K562 (cell line): ENCODE measurements around the gene JMY. TPM values are rescaled to one million over a fixed set of nuclear protein-coding genes. Genes with fewer than 3 reads are reported as not detected.

Experiments used
- ATAC-seq: fragments of 200-7000 bp; cut with Tn5 transposase; 3 replicates; pipeline ENCODE4 v1.9.1; 2020; ENCODE audit warnings: moderate library complexity
- BruUV-seq: library from RNA; stranded (reverse); fragments of 400-500 nt; replicated peaks from 2 replicates; lab custom pipeline; 2021; lab: Mats Ljungman, UMichigan
- CTCF ChIA-PET: fragments of 300-600 bp; formaldehyde crosslinking; extraction: SDS; loops from one replicate; lab custom pipeline; 2021; ENCODE audit warnings: low intra/inter-chr PET ratio; lab: Yijun Ruan, JAX
- POLR2A ChIA-PET: fragments of 300-600, 350-650 bp; sonication (Branson Sonifier 250); formaldehyde crosslinking; extraction: SDS; loops from one replicate; lab custom pipeline; 2021; ENCODE audit warnings: antibody characterized with exemption, inconsistent platforms; lab: Yijun Ruan, JAX
- DNase-seq, 4 experiments: peaks; one replicate each; pipeline versions ENCODE4 v3.0.0 to v3.0.0-alpha.2; 2011 to 2018; ENCODE audit warnings: low spot score in 3 of 4, mixed read lengths in 3 of 4; ENCODE audit errors: extremely low read depth in 1 of 4
- FAIRE-seq: peaks from 2 replicates; lab custom pipeline; 2011; peaks lifted over from hg19 to GRCh38; lab: Jason Lieb, UNC
- H2AFZ ChIP-seq: 2 replicates; pipeline ENCODE4 v1.6.0; 2011; ENCODE audit warnings: low read depth, low read length, control low read depth, inconsistent platforms
- H3K27ac ChIP-seq: fragments of 200-600 bp; 3 replicates; pipeline ENCODE4 v1.8.0; 2011; ENCODE audit warnings: low read depth, mild to moderate bottlenecking, control low read depth, inconsistent platforms, low read length, moderate library complexity, mixed read lengths; ENCODE audit errors: extremely low read depth
- H3K27me3 ChIP-seq, 2 experiments: fragments of 300-600 bp in 1 of 2; 2 replicates in 1 of 2; 3 replicates in 1 of 2; pipeline versions ENCODE4 v1.6.0 to v1.8.0; 2011; ENCODE audit warnings: inconsistent platforms in 2 of 2, low read length in 2 of 2, mild to moderate bottlenecking in 1 of 2, mixed read lengths in 1 of 2, moderate library complexity in 1 of 2; ENCODE audit not compliant: control insufficient read depth in 2 of 2, insufficient read depth in 2 of 2
- H3K36me3 ChIP-seq: fragments of 300-600 bp; 3 replicates; pipeline ENCODE4 v1.8.0; 2011; ENCODE audit warnings: mild to moderate bottlenecking, low read length, inconsistent platforms; ENCODE audit not compliant: control insufficient read depth, insufficient read depth
- H3K4me1 ChIP-seq, 2 experiments: fragments of 200-600 bp in 1 of 2; replicated peaks in 1 of 2; 2 replicates in 1 of 2; 3 replicates in 1 of 2; pipeline versions ENCODE4 v1.5.1 to v1.8.0; 2011; ENCODE audit warnings: inconsistent platforms in 2 of 2, low read length in 2 of 2, mild to moderate bottlenecking in 1 of 2, mixed read lengths in 1 of 2, moderate library complexity in 1 of 2; ENCODE audit not compliant: control insufficient read depth in 2 of 2, insufficient read depth in 2 of 2
- H3K4me2 ChIP-seq: 2 replicates; pipeline ENCODE4 v1.6.1; 2011; ENCODE audit warnings: low read length, control low read depth, inconsistent platforms, mixed read lengths; ENCODE audit not compliant: insufficient read depth
- H3K4me3 ChIP-seq: fragments of 200-600 bp; sonication (generic), shearing (Covaris generic); 2 replicates; pipeline ENCODE4 v1.5.1; 2016; ENCODE audit warnings: control low read depth, inconsistent platforms
- H3K79me2 ChIP-seq: fragments of 200-600 bp; 3 replicates; pipeline ENCODE4 v1.8.0; 2011; ENCODE audit warnings: low read length, inconsistent platforms; ENCODE audit not compliant: control insufficient read depth, insufficient read depth
- H3K9ac ChIP-seq, 2 experiments: 2 replicates each; pipeline versions ENCODE4 v1.6.0 to v1.6.1; 2011; ENCODE audit warnings: low read depth in 2 of 2, low read length in 2 of 2, control low read depth in 1 of 2, inconsistent platforms in 1 of 2, mild to moderate bottlenecking in 1 of 2, mixed read lengths in 1 of 2; ENCODE audit not compliant: insufficient read depth in 1 of 2
- H3K9me1 ChIP-seq: one replicate; pipeline ENCODE4 v1.6.0; 2011; ENCODE audit warnings: inconsistent platforms, mild to moderate bottlenecking, low read length, moderate library complexity; ENCODE audit not compliant: control insufficient read depth, insufficient read depth
- H3K9me3 ChIP-seq: replicated peaks from 2 replicates; pipeline ENCODE4 v1.5.1; 2011; ENCODE audit warnings: low read depth, low read length, inconsistent platforms; ENCODE audit not compliant: control insufficient read depth, insufficient read depth
- H4K20me1 ChIP-seq: replicated peaks from 2 replicates; pipeline ENCODE4 v1.6.1; 2011; ENCODE audit warnings: low read length, inconsistent platforms, mixed read lengths; ENCODE audit not compliant: control insufficient read depth, insufficient read depth
- CCAR2 ChIP-seq: fragments of 200-400 bp; formaldehyde crosslinking; IDR thresholded peaks from 2 replicates; pipeline ENCODE4 v1.6.1; 2017; ENCODE audit warnings: mild to moderate bottlenecking, low read depth, low read length
- DPF2 ChIP-seq: fragments of 450-650 bp; IDR thresholded peaks from 2 replicates; pipeline ENCODE4 v1.6.1; 2016
- HMGN3 ChIP-seq: IDR thresholded peaks from 2 replicates; pipeline ENCODE4 v1.6.1; 2011; ENCODE audit warnings: borderline replicate concordance, low read depth, mild to moderate bottlenecking, mixed read lengths, low read length; ENCODE audit not compliant: insufficient read length; ENCODE audit errors: extremely low read depth
- NFYB ChIP-seq: IDR thresholded peaks from 2 replicates; pipeline ENCODE4 v1.6.1; 2011; ENCODE audit warnings: mild to moderate bottlenecking, moderate library complexity; ENCODE audit not compliant: insufficient read length; ENCODE audit errors: extremely low read depth
- NUFIP1 ChIP-seq: fragments of 450-650 bp; IDR thresholded peaks from 2 replicates; pipeline ENCODE4 v1.6.1; 2018; ENCODE audit not compliant: partially characterized antibody
- RNF219 ChIP-seq: fragments of 250-450 bp; sonication (Bioruptor Pico); IDR thresholded peaks from 2 replicates; pipeline ENCODE4 v1.5.0; 2022; ENCODE audit warnings: mild to moderate bottlenecking
- ZNF212 ChIP-seq: fragments of 450-650 bp; formaldehyde crosslinking; IDR thresholded peaks from 2 replicates; pipeline ENCODE4 v1.4.0; 2020; ENCODE audit warnings: mild to moderate bottlenecking
- WGBS: fragments of 100-300 bp; shearing (Covaris generic); methylation state at CpG from one replicate; pipeline ENCODE4 v1.1.6; 2016; ENCODE audit warnings: low coverage, mixed read lengths; ENCODE audit not compliant: insufficient coverage; ENCODE audit errors: missing lambda C conversion rate; 5-methylcytosine and 5-hydroxymethylcytosine counted together
- in situ Hi-C: fragments of 300-500 bp; cut with MboI; formaldehyde crosslinking; loops from 4 replicates; pipeline ENCODE4 v1.15.0; 2018; ENCODE audit warnings: inconsistent platforms, mixed read lengths
- intact Hi-C: fragments of 100-400 bp; cut with micrococcal nuclease; formaldehyde crosslinking; loops from 2 replicates; pipeline ENCODE4 v1.14.2; 2022
- polyA plus RNA-seq, 8 experiments: library from polyadenylated mRNA; depleted of rRNA in 4 of 8; stranded (reverse) in 5 of 8; unstranded in 3 of 8; fragments of >200 nt; fragmentation: Nextera tagmentation in 2 of 8; fragmentation: Illumina TruSeq in 1 of 8; extraction: Ambion mirVana in 2 of 8; extraction: Trizol in 1 of 8; gene quantifications; 2 replicates each; pipeline versions ENCODE4 v1.2.1 to v1.2.3, GENCODE V29; 2011 to 2014; ENCODE audit warnings: inconsistent platforms in 1 of 8, missing spikeins in 1 of 8
- total RNA-seq, 7 experiments: library from RNA; depleted of rRNA in 6 of 7; stranded (reverse); fragments of >200 nt in 6 of 7; fragmentation: Illumina TruSeq in 2 of 7; extraction: Trizol in 2 of 7; gene quantifications; 2 replicates each; pipeline versions ENCODE4 v1.2.1 to v1.2.3, GENCODE V29; 2011 to 2021; ENCODE audit warnings: low replicate concordance in 1 of 7
- TF ChIP-seq, protein P1 (sequence below): IDR thresholded peaks from 3 replicates; pipeline ENCODE4 v1.6.1; 2011; ENCODE audit warnings: borderline replicate concordance, mild to moderate bottlenecking; ENCODE audit not compliant: insufficient read length, insufficient read depth
- TF ChIP-seq, protein P2 (sequence below): fragments of 250-450 bp; sonication (Bioruptor Pico); IDR thresholded peaks from 2 replicates; pipeline ENCODE4 v1.8.0; 2021; ENCODE audit warnings: moderate library complexity, mild to moderate bottlenecking, inconsistent platforms

Gene JMY
- total and polyA plus RNA-seq, 9 of the 15 experiments (the other 6 are each of a cell fraction or from before 2014, with no cell fraction given): 1.1 to 5.5 (median 3.7) TPM

- FAIRE-seq: no peak
- POLR2A ChIA-PET: interaction anchor here (2.1 kb wide), 1 partner anchor 11 kb away, joined by 10 read pairs; no protein-coding TSS in a partner anchor
Measured at GRCh38 chr5:79284846-79285245, 48.9 kb downstream of the JMY start.

GRCh38 chr5:79285285-79285684 lies 49.4 kb downstream of the JMY start:
- Histone ChIP-seq H3K9me3 (no peaks in the 10 kb centered on the region), H3K4me2 (no peak overlapping the region), H2AFZ (no peak overlapping the region), H4K20me1 (no peaks in the 10 kb centered on the region), H3K9ac (no peak overlapping the region), H3K9me1 (no peaks in the 10 kb centered on the region), H3K79me2 (no peaks in the 10 kb centered on the region), H3K4me1 (no peaks in the 10 kb centered on the region), H3K27ac (no peak overlapping the region), H3K27me3 (no peaks in the 10 kb centered on the region), H3K36me3 (0 out of 3 replicates have a peak, but pooled peaks cover 2% of the 10 kb centered on the region), H3K4me3 (no peak overlapping the region)
- WGBS: 55% methylated on average over 2 of the region's 3 CpGs
- ChIA-PET CTCF (no interaction called here), POLR2A (interaction anchor here (2.1 kb wide), 1 partner anchor 10 kb away, joined by 10 read pairs; no protein-coding TSS in a partner anchor)
- intact Hi-C loops: no loop called here
- BruUV-seq: no TSS peak
- no peak for DNase-seq
- in situ Hi-C loops: no loop called here
- no peak for FAIRE-seq
- ATAC-seq: no peak
- TF ChIP-seq, protein P1, sequence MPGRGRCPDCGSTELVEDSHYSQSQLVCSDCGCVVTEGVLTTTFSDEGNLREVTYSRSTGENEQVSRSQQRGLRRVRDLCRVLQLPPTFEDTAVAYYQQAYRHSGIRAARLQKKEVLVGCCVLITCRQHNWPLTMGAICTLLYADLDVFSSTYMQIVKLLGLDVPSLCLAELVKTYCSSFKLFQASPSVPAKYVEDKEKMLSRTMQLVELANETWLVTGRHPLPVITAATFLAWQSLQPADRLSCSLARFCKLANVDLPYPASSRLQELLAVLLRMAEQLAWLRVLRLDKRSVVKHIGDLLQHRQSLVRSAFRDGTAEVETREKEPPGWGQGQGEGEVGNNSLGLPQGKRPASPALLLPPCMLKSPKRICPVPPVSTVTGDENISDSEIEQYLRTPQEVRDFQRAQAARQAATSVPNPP: no peak
- TF ChIP-seq NUFIP1: no peak
- TF ChIP-seq RNF219 (CRISPR knock-in tag): no peak
- TF ChIP-seq, protein P2, sequence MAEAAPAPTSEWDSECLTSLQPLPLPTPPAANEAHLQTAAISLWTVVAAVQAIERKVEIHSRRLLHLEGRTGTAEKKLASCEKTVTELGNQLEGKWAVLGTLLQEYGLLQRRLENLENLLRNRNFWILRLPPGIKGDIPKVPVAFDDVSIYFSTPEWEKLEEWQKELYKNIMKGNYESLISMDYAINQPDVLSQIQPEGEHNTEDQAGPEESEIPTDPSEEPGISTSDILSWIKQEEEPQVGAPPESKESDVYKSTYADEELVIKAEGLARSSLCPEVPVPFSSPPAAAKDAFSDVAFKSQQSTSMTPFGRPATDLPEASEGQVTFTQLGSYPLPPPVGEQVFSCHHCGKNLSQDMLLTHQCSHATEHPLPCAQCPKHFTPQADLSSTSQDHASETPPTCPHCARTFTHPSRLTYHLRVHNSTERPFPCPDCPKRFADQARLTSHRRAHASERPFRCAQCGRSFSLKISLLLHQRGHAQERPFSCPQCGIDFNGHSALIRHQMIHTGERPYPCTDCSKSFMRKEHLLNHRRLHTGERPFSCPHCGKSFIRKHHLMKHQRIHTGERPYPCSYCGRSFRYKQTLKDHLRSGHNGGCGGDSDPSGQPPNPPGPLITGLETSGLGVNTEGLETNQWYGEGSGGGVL: no peak
- TF ChIP-seq DPF2: no peak
- no peak for TF ChIP-seq CCAR2

More at GRCh38 chr5:79284846-79285245, 48.9 kb downstream of the JMY start:
- in situ Hi-C loops: no loop called here
- Histone ChIP-seq H3K9me1 (no peaks in the 10 kb centered on the region), H3K4me3 (no peak overlapping the region), H3K27me3 (no peaks in the 10 kb centered on the region), H3K79me2 (no peaks in the 10 kb centered on the region), H3K9ac (no peak overlapping the region), H4K20me1 (no peaks in the 10 kb centered on the region), H3K4me1 (no peaks in the 10 kb centered on the region), H3K9me3 (no peaks in the 10 kb centered on the region), H2AFZ (no peak overlapping the region), H3K27ac (no peak overlapping the region), H3K36me3 (0 out of 3 replicates have a peak, but pooled peaks cover 3% of the 10 kb centered on the region), H3K4me2 (no peak overlapping the region)
- DNase-seq: no peak
- intact Hi-C loops: no loop called here
- no TSS peak for BruUV-seq
- TF ChIP-seq HMGN3 (no peak), NFYB (no peak), ZNF212 (CRISPR knock-in tag) (no peak)
- WGBS: 59% methylated on average over 3 of the region's 3 CpGs
- CTCF ChIA-PET: no interaction called here
- no peak for ATAC-seq
